NCI-H128 (cell line): ENCODE data around the gene TMEM175.
"Not testable (repeated sequence)": the region's sequence is repeated elsewhere in the genome, so short reads cannot be mapped to it uniquely, and the experiment has no call there.

Experiments used
- DNase-seq: peaks from one replicate; lab custom pipeline; 2025; ENCODE audit not compliant: unreplicated experiment; lab: John Stamatoyannopoulos, UW

TMEM175 gene

GRCh38 chr4:970046-970745 is 37.9 kb downstream of the TMEM175 start:
- DNase-seq, result no peak

- no peak for DNase-seq
Observed at GRCh38 chr4:970854-971520, 38.7 kb downstream of the TMEM175 start.

GRCh38 chr4:971666-972500 is 39.6 kb downstream of the TMEM175 start:
- DNase-seq, result no peak

- no peak for DNase-seq
Observed at GRCh38 chr4:972651-973424, 40.6 kb downstream of the TMEM175 start.

GRCh38 chr4:973431-974397 is 41.5 kb downstream of the TMEM175 start, which contains the start of gene DGKQ:
Gene DGKQ, minus strand, starts transcription at chr4:973569. Its CDS starts 87 bp downstream, at chr4:973482.
- DNase-seq, result peak; percentile 4

GRCh38 chr4:974668-975067 is 42.4 kb downstream of the TMEM175 start:
- DNase-seq, result no peak

GRCh38 chr4:976016-976415 is 43.8 kb downstream of the TMEM175 start:
- DNase-seq, result not testable (repeated sequence)

- DNase-seq, result no peak
Observed at GRCh38 chr4:978957-979701, 46.9 kb downstream of the TMEM175 start.

GRCh38 chr4:982291-982690 is 50.0 kb downstream of the TMEM175 start:
- DNase-seq, result no peak

GRCh38 chr4:982814-983213 is 50.6 kb downstream of the TMEM175 start:
- no peak for DNase-seq

- no peak for DNase-seq
Observed at GRCh38 chr4:984336-985054, 52.2 kb downstream of the TMEM175 start.

- no peak for DNase-seq
Observed at GRCh38 chr4:985123-985830, 53.0 kb downstream of the TMEM175 start.

- DNase-seq, result no peak
Observed at GRCh38 chr4:986428-986878, 54.2 kb downstream of the TMEM175 start.

GRCh38 chr4:986879-987623 is 54.8 kb downstream of the TMEM175 start, which contains the start of gene IDUA:
Gene IDUA, plus strand, starts transcription at chr4:987044. Its CDS starts 41 bp downstream, at chr4:987085.
- DNase-seq, result peak; percentile 13

GRCh38 chr4:987624-988513 is 55.6 kb downstream of the TMEM175 start:
- no peak for DNase-seq
